ENCODE data around the gene SLC35A4.

GRCh38 chr5:140546851-140547507, 17.6 kb upstream of the SLC35A4 start:
- TF ChIP-seq CTCF (conservative IDR thresholded peaks at IDR 0.05 in 1 of 2, IDR thresholded peaks at IDR 0.05 in 1 of 2; ENCODE audit: extremely low read depth in 1 of 2, insufficient read depth in 1 of 2, low read depth in 1 of 2, low read length in 2 of 2) (no peak), EZH2 (IDR thresholded peaks at IDR 0.05; ENCODE audit: borderline replicate concordance, low read length) (no peak)

All from mammary epithelial cell (primary cell).